Coronary artery (tissue), 2 donors: ENCODE measurements around the gene ENTPD6.

Source experiments
- DNase-seq: peaks from one replicate; pipeline ENCODE4 v3.0.0-alpha.2; 2017; ENCODE audit warnings: low spot score
- H3K27ac ChIP-seq, 2 donors: fragments of 200-600 bp; sonication (generic); one replicate each; pipeline ENCODE4 v1.5.1; 2016 to 2019
- H3K4me3 ChIP-seq: fragments of 200-600 bp; sonication (generic); 2 replicates; pipeline ENCODE4 v1.5.1; 2016; ENCODE audit warnings: mild to moderate bottlenecking, moderate library complexity
- TF ChIP-seq, protein P1 (sequence below): fragments of 200-600 bp; sonication (generic); IDR thresholded peaks from one replicate; pipeline ENCODE4 v1.5.1; 2019; ENCODE audit warnings: antibody characterized with exemption

Gene ENTPD6

DNA sequence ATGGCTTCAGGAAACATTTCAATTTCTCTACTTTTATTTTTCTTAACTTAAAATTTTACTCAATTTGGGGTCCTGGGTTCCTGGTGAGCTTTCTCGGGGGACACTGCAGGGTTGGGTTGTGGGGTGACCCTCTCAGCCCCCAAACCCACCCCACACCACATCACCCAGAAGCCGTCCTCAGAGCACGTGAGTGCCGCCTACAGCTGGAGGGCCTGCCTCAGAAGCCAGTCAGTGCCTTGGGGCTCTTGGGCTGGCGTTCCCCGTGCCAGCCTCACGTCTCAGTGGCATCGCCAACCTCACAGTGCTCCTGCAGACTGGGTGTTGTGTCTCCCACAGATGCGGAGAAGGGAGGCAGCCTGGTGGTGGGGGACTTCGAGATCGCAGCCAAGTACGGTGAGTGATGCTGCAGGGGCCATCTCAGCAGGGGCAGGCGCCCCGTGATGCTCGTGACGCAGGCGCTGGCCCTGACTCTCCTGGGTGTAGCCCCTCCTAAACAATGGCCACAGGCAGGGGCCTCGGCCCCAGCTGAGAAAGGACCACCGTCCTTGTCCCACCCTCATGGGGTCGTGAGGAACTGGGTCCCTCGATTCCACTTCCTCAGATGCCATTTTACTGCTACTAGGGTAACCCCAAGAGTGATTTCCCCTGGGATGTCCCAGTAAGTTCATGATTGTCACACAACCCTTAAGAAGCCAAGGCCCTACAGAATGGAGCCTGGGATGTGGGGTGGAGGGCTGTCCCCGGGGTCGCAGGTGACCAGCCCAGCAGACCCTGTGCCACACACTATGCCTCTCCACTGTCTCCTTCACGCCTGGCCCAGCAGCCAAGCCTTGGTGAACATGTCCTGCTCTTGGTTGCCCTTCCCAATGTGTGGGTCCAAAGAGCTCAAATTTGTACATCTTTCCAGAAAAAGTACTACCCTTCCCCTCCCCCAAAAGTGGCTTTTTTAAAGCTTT is 28.5 kb downstream of the ENTPD6 start:
- DNase-seq = no peak
- Histone ChIP-seq H3K27ac (no peak overlapping the region), H3K4me3 (no peak overlapping the region)
- TF ChIP-seq, protein P1, sequence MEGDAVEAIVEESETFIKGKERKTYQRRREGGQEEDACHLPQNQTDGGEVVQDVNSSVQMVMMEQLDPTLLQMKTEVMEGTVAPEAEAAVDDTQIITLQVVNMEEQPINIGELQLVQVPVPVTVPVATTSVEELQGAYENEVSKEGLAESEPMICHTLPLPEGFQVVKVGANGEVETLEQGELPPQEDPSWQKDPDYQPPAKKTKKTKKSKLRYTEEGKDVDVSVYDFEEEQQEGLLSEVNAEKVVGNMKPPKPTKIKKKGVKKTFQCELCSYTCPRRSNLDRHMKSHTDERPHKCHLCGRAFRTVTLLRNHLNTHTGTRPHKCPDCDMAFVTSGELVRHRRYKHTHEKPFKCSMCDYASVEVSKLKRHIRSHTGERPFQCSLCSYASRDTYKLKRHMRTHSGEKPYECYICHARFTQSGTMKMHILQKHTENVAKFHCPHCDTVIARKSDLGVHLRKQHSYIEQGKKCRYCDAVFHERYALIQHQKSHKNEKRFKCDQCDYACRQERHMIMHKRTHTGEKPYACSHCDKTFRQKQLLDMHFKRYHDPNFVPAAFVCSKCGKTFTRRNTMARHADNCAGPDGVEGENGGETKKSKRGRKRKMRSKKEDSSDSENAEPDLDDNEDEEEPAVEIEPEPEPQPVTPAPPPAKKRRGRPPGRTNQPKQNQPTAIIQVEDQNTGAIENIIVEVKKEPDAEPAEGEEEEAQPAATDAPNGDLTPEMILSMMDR = no peak

GRCh38 chr20:25224941-25225340 is 29.4 kb downstream of the ENTPD6 start:
- no peak for DNase-seq
- TF ChIP-seq, protein P1 = no peak
- Histone ChIP-seq H3K27ac (peak overlapping the region; percentile 86 to 97), H3K4me3 (no peak overlapping the region)

GRCh38 chr20:25225642-25226432 is 30.3 kb downstream of the ENTPD6 start:
- DNase-seq = no peak
- H3K27ac ChIP-seq = peak overlapping the region; percentile 86 to 97
- TF ChIP-seq, protein P1 = no peak
- no peak overlapping the region for H3K4me3 ChIP-seq

DNA sequence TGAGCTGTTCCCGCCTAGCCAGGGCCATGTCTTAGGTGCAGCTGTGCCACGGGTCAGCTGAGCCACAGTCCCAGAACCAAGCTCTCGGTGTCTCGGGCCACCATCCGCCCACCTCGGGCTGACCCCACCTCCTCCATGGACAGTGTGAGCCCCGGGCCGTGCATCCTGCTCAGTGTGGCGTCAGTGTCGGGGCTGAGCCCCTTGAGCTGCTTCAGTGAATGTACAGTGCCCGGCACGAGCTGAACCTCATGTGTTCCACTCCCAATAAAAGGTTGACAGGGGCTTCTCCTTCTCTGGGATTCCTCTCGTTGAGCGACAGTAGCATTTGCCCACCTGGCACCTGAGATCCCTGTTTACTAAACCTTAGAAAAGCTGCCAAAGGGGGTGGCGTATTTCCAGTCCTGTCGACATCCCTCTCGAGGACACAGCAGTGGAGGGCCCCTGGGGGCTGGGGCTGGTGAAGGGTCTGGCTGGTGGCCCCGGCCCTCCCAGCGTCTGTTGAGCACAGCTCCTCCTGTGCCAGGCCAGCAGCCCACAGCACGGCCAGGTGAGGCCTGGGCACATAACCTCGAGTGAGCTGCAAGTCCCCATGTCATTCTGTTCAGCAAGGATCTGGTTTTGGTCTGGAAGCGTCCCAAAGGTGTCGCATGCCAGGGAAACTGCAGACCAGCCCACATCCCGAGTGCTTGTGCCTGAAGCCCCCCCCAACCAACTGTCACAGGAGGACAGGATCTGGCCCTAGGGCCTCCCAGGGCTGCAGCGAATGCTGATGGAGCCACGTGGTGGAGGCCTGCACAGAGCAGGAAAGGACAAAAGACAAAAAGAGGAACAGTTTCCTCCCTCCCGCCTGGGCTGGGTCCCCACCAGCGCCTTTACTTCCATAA is 31.2 kb downstream of the ENTPD6 start:
- H3K4me3 ChIP-seq = peak overlapping the region; percentile 30
- TF ChIP-seq, protein P1 = no peak
- H3K27ac ChIP-seq = peak overlapping the region; percentile 86 to 97
- DNase-seq = peak; percentile 82

- Histone ChIP-seq H3K27ac (peak overlapping the region; percentile 86 to 97), H3K4me3 (peak overlapping the region; percentile 49)
- DNase-seq = no peak
- TF ChIP-seq, protein P1 = no peak
Measured at GRCh38 chr20:25227317-25227831, 31.9 kb downstream of the ENTPD6 start.

DNA sequence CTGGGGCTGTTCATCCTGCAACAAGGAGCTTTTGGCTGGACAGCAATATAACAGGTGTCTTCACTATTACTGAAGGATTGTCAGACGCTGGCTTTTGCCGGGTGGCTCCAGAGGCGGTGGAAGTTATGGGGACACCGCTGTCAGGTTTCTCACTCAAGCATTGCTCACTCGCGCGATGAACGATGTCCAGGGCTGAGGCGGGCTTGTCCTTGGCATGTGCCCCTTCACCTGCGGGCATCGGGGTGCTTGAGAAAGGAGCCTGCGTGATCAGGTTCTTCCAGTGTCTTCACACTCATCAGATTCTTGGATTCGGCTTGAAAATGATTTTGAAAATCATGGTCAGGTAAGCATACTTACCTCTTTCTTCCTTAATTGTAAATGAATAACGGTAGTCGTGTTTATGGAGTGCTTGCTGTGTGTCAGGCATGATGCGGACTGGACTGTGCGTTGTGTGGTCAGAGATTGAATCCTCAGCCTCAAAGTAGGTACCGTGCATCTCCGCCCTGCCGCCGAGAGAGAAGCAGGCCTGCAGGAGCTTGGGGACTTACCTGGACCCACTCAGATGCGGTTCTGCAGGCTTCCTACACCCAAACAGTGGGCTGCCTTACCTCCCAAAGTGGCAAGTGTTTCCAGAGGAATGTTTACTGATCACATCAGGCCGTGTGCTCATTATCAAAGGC is 34.1 kb downstream of the ENTPD6 start:
- TF ChIP-seq, protein P1 = no peak
- Histone ChIP-seq H3K27ac (peak overlapping the region; percentile 70 to 82), H3K4me3 (no peak overlapping the region)
- DNase-seq = no peak
